Breast epithelium (tissue), 4 donors: ENCODE data around the gene ASB4. TPM values are rescaled to one million over a fixed set of nuclear protein-coding genes. Genes with fewer than 3 reads are reported as not detected.

ENCODE experiments used
- DNase-seq, 2 donors: peaks; one replicate each; pipeline ENCODE4 v3.0.0-alpha.2; 2019; ENCODE audit warnings: low spot score in 2 of 2
- H3K27ac ChIP-seq, 2 donors: fragments of 200-600 bp; sonication (generic) in 1 of 2; one replicate each; pipeline ENCODE4 v1.5.1; 2016 to 2019; ENCODE audit warnings: mild to moderate bottlenecking in 1 of 2
- H3K27me3 ChIP-seq, 2 donors: fragments of 200-600 bp; sonication (generic) in 1 of 2; one replicate each; pipeline versions ENCODE4 v1.5.1 to v1.6.0; 2017 to 2019; ENCODE audit warnings: control low read depth in 1 of 2, mild to moderate bottlenecking in 1 of 2
- H3K36me3 ChIP-seq: fragments of 200-600 bp; one replicate; pipeline ENCODE4 v1.5.1; 2019
- H3K4me1 ChIP-seq, 2 donors: fragments of 200-600 bp; sonication (generic); one replicate each; pipeline ENCODE4 v1.5.1; 2016 to 2019; ENCODE audit warnings: control low read depth in 1 of 2
- H3K4me3 ChIP-seq, 3 donors: fragments of 200-600 bp; sonication (generic); 1 replicate in 2 of 3; 2 replicates in 1 of 3; pipeline ENCODE4 v1.5.1; 2016 to 2019; ENCODE audit warnings: mild to moderate bottlenecking in 3 of 3, moderate library complexity in 2 of 3
- H3K9me3 ChIP-seq, 2 donors: fragments of 200-600 bp; sonication (generic) in 1 of 2; one replicate each; pipeline ENCODE4 v1.5.1; 2016 to 2019; ENCODE audit warnings: control low read depth in 1 of 2
- POLR2A ChIP-seq: fragments of 450-650 bp; IDR thresholded peaks from one replicate; pipeline ENCODE4 v1.6.1; 2016; ENCODE audit warnings: antibody characterized with exemption, mild to moderate bottlenecking, moderate library complexity
- POLR2AphosphoS5 ChIP-seq, 3 donors: sonication (generic); formaldehyde crosslinking; IDR thresholded peaks; one replicate each; pipeline ENCODE4 v1.6.1; 2017; ENCODE audit warnings: antibody characterized with exemption in 3 of 3
- intact Hi-C: fragments of 100-400 bp; cut with DNase I; formaldehyde crosslinking; loops from one replicate; pipeline ENCODE4 v1.15.1; 2023; ENCODE audit warnings: low total_unique reads
- total RNA-seq, 3 donors: library from RNA; depleted of rRNA; stranded (reverse); fragments of >200 nt; gene quantifications; one replicate each; pipeline ENCODE4 v1.1.0, GENCODE V29; 2016
- TF ChIP-seq, protein P1 (sequence below), 3 donors: fragments of 450-650 bp; IDR thresholded peaks; one replicate each; pipeline ENCODE4 v1.5.1; 2016 to 2017; ENCODE audit warnings: antibody characterized with exemption in 3 of 3, mild to moderate bottlenecking in 3 of 3, moderate library complexity in 3 of 3

ASB4 gene
- total RNA-seq, 3 donors from 2014 or later = 0.16 to 0.33 (median 0.29) TPM

DNA sequence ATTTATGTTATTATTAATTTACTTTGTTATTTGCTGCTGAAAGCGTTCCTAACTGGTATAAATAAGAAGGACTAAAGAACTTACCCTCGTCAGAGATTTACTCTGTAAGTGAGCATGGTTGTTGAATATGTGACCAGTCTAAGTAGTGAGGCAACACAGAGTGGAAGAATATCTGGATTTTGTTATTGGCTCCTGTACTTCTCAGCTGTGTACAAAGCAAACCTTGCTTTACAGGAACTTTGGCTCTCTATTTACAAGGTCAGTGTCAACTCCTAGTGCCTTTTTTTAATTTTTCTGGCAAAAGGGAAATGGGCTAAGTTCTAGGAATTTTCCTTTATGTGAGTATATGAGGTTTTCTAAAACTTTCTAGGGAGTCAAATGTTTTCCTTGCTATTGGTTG is 74.9 kb downstream of the ASB4 start:
- Histone ChIP-seq H3K9me3 (no peaks in the 10 kb centered on the region), H3K4me3 (no peak overlapping the region), H3K27ac (no peak overlapping the region), H3K27me3 (no peaks in the 10 kb centered on the region), H3K4me1 (no peaks in the 10 kb centered on the region), H3K36me3 (no peaks in the 10 kb centered on the region)
- no peak for DNase-seq
- TF ChIP-seq POLR2AphosphoS5 (IDR thresholded peaks at IDR 0.05) = no peak
- TF ChIP-seq, protein P1, sequence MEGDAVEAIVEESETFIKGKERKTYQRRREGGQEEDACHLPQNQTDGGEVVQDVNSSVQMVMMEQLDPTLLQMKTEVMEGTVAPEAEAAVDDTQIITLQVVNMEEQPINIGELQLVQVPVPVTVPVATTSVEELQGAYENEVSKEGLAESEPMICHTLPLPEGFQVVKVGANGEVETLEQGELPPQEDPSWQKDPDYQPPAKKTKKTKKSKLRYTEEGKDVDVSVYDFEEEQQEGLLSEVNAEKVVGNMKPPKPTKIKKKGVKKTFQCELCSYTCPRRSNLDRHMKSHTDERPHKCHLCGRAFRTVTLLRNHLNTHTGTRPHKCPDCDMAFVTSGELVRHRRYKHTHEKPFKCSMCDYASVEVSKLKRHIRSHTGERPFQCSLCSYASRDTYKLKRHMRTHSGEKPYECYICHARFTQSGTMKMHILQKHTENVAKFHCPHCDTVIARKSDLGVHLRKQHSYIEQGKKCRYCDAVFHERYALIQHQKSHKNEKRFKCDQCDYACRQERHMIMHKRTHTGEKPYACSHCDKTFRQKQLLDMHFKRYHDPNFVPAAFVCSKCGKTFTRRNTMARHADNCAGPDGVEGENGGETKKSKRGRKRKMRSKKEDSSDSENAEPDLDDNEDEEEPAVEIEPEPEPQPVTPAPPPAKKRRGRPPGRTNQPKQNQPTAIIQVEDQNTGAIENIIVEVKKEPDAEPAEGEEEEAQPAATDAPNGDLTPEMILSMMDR (IDR thresholded peaks at IDR 0.05) = no peak
- no peak for TF ChIP-seq POLR2A
- intact Hi-C loops = no loop called here

GRCh38 chr7:95569720-95570119 is 84.0 kb downstream of the ASB4 start:
- H3K36me3 ChIP-seq = no peaks in the 10 kb centered on the region
- no peak overlapping the region for H3K4me3 ChIP-seq
- peaks cover 0 to 10% of the 10 kb centered on the region in 2 donors for H3K9me3 ChIP-seq
- TF ChIP-seq, protein P1 (IDR thresholded peaks at IDR 0.05) = no peak
- no peak for TF ChIP-seq POLR2A
- TF ChIP-seq POLR2AphosphoS5 (IDR thresholded peaks at IDR 0.05) = no peak
- H3K27ac ChIP-seq = no peak overlapping the region
- H3K4me1 ChIP-seq = no peaks in the 10 kb centered on the region
- intact Hi-C loops = no loop called here
- no peak for DNase-seq
- H3K27me3 ChIP-seq = no peaks in the 10 kb centered on the region

DNA sequence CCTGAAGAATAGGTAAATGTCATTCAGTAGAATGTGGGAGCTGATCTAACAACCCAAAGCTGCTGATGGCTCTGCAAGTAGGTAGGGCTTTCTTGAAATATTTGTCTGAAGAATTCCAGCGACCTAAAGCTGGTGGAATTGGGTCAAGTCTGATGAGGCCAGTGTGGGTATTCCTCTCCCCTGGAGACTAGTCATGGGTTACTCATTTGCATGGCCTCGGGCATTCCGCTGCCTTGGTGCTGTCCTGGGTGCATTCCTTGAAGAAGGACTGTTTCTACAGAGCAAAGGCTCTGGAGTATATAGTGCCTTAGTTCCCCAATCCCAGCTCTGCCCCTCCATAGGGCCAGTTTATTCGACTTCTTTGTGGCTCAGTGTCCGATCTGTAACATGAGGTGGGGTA is 91.4 kb downstream of the ASB4 start:
- DNase-seq = no peak
- Histone ChIP-seq H3K9me3 (peaks cover 0 to 10% of the 10 kb centered on the region in 2 donors), H3K27ac (no peak overlapping the region), H3K27me3 (no peaks in the 10 kb centered on the region), H3K4me1 (no peaks in the 10 kb centered on the region), H3K36me3 (no peaks in the 10 kb centered on the region), H3K4me3 (no peak overlapping the region)
- intact Hi-C loops = no loop called here
- TF ChIP-seq POLR2AphosphoS5 (IDR thresholded peaks at IDR 0.05) = no peak
- TF ChIP-seq POLR2A = no peak
- TF ChIP-seq, protein P1 (IDR thresholded peaks at IDR 0.05) = no peak

DNA sequence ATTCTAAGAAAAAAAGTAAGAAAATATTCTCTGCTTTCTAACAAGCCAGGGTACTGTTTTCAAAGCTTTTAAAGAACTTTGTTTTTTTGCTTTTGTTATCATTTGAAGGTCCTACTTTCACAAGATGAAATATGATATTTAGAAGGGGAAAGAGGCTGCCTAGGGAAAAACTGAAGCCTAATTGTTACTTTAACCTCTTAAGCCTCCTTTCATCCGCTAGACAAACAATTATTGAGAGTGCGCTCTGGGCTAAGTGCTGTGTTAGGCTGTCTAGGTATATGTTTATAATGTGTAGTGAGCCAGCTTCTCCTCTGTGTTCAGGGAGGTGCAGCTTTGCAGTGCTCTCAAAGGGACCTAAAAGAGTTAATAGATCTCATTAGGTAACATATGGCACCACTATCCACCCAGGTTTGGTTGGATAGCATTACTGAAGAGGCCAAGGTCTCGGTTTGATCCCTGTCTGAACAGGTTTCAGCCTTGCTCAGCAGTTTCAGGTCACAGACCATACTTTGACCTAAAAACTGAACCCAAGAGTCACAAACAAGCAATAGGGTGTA is 92.6 kb downstream of the ASB4 start:
- no peak overlapping the region for H3K27ac ChIP-seq

DNA sequence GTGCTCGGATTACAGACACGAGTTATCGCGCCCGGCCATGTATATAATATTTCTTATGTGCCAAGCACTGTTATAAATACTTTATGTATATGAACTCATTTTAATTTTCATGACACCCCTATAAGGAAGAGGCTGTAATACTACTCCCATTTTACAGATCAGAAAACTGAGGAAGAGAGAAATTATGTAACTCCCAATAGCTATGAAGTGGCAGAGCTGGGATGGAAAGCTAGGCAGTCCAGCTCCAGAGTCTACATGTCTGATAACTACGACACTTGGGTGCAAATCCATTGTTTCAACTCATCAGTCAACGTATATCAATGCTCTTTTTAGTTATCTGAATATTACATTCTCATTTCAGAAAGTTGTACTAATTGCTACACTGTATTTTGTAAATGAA is 93.6 kb downstream of the ASB4 start:
- intact Hi-C loops = no loop called here
- no peaks in the 10 kb centered on the region for H3K27me3 ChIP-seq
- H3K4me1 ChIP-seq = no peaks in the 10 kb centered on the region
- H3K9me3 ChIP-seq = no peaks in the 10 kb centered on the region
- no peak overlapping the region for H3K4me3 ChIP-seq
- H3K27ac ChIP-seq = no peak overlapping the region
- H3K36me3 ChIP-seq = no peaks in the 10 kb centered on the region
- TF ChIP-seq, protein P1 (IDR thresholded peaks at IDR 0.05) = no peak
- TF ChIP-seq POLR2AphosphoS5 (IDR thresholded peaks at IDR 0.05) (no peak), POLR2A (no peak)
- no peak for DNase-seq

More for the DNA sequence above, 92.6 kb downstream of the ASB4 start:
- Histone ChIP-seq H3K27me3 (no peaks in the 10 kb centered on the region), H3K4me3 (no peak overlapping the region), H3K4me1 (no peaks in the 10 kb centered on the region), H3K36me3 (no peaks in the 10 kb centered on the region), H3K9me3 (peaks cover 0 to 2% of the 10 kb centered on the region in 2 donors)
- TF ChIP-seq, protein P1 (IDR thresholded peaks at IDR 0.05) = no peak
- TF ChIP-seq POLR2AphosphoS5 (IDR thresholded peaks at IDR 0.05) (no peak), POLR2A (no peak)
- DNase-seq = no peak
- intact Hi-C loops = no loop called here
